T-helper 2 cell treated with Interferon-gamma antibody and Interleukin-4, amounts not matched to agents 5 μg/mL and 100 μg/mL, for 36 hours (primary cell): ENCODE results near the gene WEE1.
A peak's percentile ranks its signal among the peaks of the same experiment; 100 is the strongest.
"Not testable (repeated sequence)": the region's sequence is repeated elsewhere in the genome, so short reads cannot be mapped to it uniquely, and the experiment has no call there.

Source experiments
- DNase-seq: peaks from one replicate; pipeline ENCODE4 v3.0.0; 2021; ENCODE audit warnings: low spot score
- H3K27ac Mint-ChIP-seq: one replicate; pipeline ENCODE4 v1.8.0; 2021; ENCODE audit warnings: mild to moderate bottlenecking, mixed read lengths
- H3K27me3 Mint-ChIP-seq: one replicate; pipeline ENCODE4 v1.8.0; 2021; ENCODE audit warnings: low read depth, mixed read lengths
- H3K36me3 Mint-ChIP-seq: one replicate; pipeline ENCODE4 v1.8.0; 2021; ENCODE audit warnings: low read depth, mixed read lengths
- H3K4me1 Mint-ChIP-seq: one replicate; pipeline ENCODE4 v1.8.0; 2021; ENCODE audit warnings: low read depth, mixed read lengths
- H3K4me3 Mint-ChIP-seq: one replicate; pipeline ENCODE4 v1.8.0; 2022; ENCODE audit warnings: mild to moderate bottlenecking, moderate library complexity, mixed read lengths
- H3K9me3 Mint-ChIP-seq: one replicate; pipeline ENCODE4 v1.8.0; 2021; ENCODE audit warnings: mixed read lengths

The WEE1 gene

GRCh38 chr11:9549216-9549615 lies 24.3 kb upstream of the WEE1 start:
- H3K9me3 Mint-ChIP-seq, H3K4me1 Mint-ChIP-seq, DNase-seq, H3K36me3 Mint-ChIP-seq, H3K27me3 Mint-ChIP-seq, H3K4me3 Mint-ChIP-seq, H3K27ac Mint-ChIP-seq: not testable (repeated sequence)

- H3K27ac Mint-ChIP-seq: no peak overlapping the region
- no peak overlapping the region for H3K4me3 Mint-ChIP-seq
Observed at GRCh38 chr11:9550191-9550628, 23.3 kb upstream of the WEE1 start.

GRCh38 chr11:9561279-9561982 lies 12.0 kb upstream of the WEE1 start:
- Mint-ChIP-seq H3K27me3 (no peaks in the 10 kb centered on the region), H3K4me3 (no peak overlapping the region), H3K9me3 (peaks cover 20% of the 10 kb centered on the region), H3K36me3 (peaks cover 11% of the 10 kb centered on the region), H3K27ac (no peak overlapping the region), H3K4me1 (peaks cover 17% of the 10 kb centered on the region)
- DNase-seq: no peak

More at GRCh38 chr11:9550191-9550628, 23.3 kb upstream of the WEE1 start:
- DNase-seq: no peak
- Mint-ChIP-seq H3K27me3 (no peaks in the 10 kb centered on the region), H3K4me1 (peaks cover 8% of the 10 kb centered on the region), H3K9me3 (no peaks in the 10 kb centered on the region), H3K36me3 (no peaks in the 10 kb centered on the region)

- Mint-ChIP-seq H3K4me1 (peaks cover 20% of the 10 kb centered on the region), H3K9me3 (peaks cover 20% of the 10 kb centered on the region), H3K27me3 (no peaks in the 10 kb centered on the region), H3K27ac (no peak overlapping the region), H3K4me3 (no peak overlapping the region), H3K36me3 (peaks cover 9% of the 10 kb centered on the region)
- no peak for DNase-seq
Observed at GRCh38 chr11:9562716-9563115, 10.8 kb upstream of the WEE1 start.

- Mint-ChIP-seq H3K9me3 (peaks cover 20% of the 10 kb centered on the region), H3K4me1 (peaks cover 24% of the 10 kb centered on the region), H3K27ac (no peak overlapping the region), H3K36me3 (peaks cover 9% of the 10 kb centered on the region), H3K4me3 (no peak overlapping the region), H3K27me3 (no peaks in the 10 kb centered on the region)
- DNase-seq: no peak
Observed at GRCh38 chr11:9563196-9563730, 10.2 kb upstream of the WEE1 start.

- Mint-ChIP-seq H3K4me1 (peaks cover 35% of the 10 kb centered on the region), H3K27me3 (no peaks in the 10 kb centered on the region), H3K9me3 (peaks cover 12% of the 10 kb centered on the region), H3K36me3 (peaks cover 8% of the 10 kb centered on the region), H3K4me3 (peak overlapping the region; percentile 74), H3K27ac (peak overlapping the region; percentile 81)
- DNase-seq: peak; percentile 80
Observed at GRCh38 chr11:9565822-9566560, 7.5 kb upstream of the WEE1 start.

GRCh38 chr11:9566561-9567063 lies 6.9 kb upstream of the WEE1 start:
- Mint-ChIP-seq H3K4me3 (peak overlapping the region; percentile 74), H3K36me3 (peaks cover 2% of the 10 kb centered on the region), H3K27me3 (no peaks in the 10 kb centered on the region), H3K27ac (peak overlapping the region; percentile 81), H3K4me1 (peaks cover 35% of the 10 kb centered on the region), H3K9me3 (peaks cover 6% of the 10 kb centered on the region)
- no peak for DNase-seq

- H3K4me3 Mint-ChIP-seq: no peak overlapping the region
- H3K4me1 Mint-ChIP-seq: peaks cover 37% of the 10 kb centered on the region
Observed at GRCh38 chr11:9567401-9567800, 6.1 kb upstream of the WEE1 start.

GRCh38 chr11:9568161-9568853 lies 5.2 kb upstream of the WEE1 start:
- H3K9me3 Mint-ChIP-seq: no peaks in the 10 kb centered on the region
- H3K27ac Mint-ChIP-seq: peak overlapping the region; percentile 69
- H3K36me3 Mint-ChIP-seq: no peaks in the 10 kb centered on the region
- DNase-seq: no peak
- no peaks in the 10 kb centered on the region for H3K27me3 Mint-ChIP-seq
- H3K4me1 Mint-ChIP-seq: peaks cover 37% of the 10 kb centered on the region
- no peak overlapping the region for H3K4me3 Mint-ChIP-seq

More at GRCh38 chr11:9567401-9567800, 6.1 kb upstream of the WEE1 start:
- Mint-ChIP-seq H3K27ac (no peak overlapping the region), H3K9me3 (no peaks in the 10 kb centered on the region), H3K27me3 (no peaks in the 10 kb centered on the region), H3K36me3 (peaks cover under 1% of the 10 kb centered on the region)
- DNase-seq: no peak

GRCh38 chr11:9568854-9569587 lies 4.4 kb upstream of the WEE1 start:
- Mint-ChIP-seq H3K27ac (peak overlapping the region; percentile 69), H3K36me3 (no peaks in the 10 kb centered on the region), H3K4me3 (no peak overlapping the region), H3K9me3 (no peaks in the 10 kb centered on the region), H3K4me1 (peaks cover 37% of the 10 kb centered on the region), H3K27me3 (no peaks in the 10 kb centered on the region)
- DNase-seq: no peak

- Mint-ChIP-seq H3K27me3 (no peaks in the 10 kb centered on the region), H3K36me3 (peaks cover 3% of the 10 kb centered on the region), H3K4me3 (no peak overlapping the region), H3K4me1 (peaks cover 34% of the 10 kb centered on the region), H3K27ac (no peak overlapping the region), H3K9me3 (no peaks in the 10 kb centered on the region)
- DNase-seq: no peak
Observed at GRCh38 chr11:9569588-9570164, 3.8 kb upstream of the WEE1 start.

GRCh38 chr11:9570313-9571025 lies 3.0 kb upstream of the WEE1 start:
- no peaks in the 10 kb centered on the region for H3K27me3 Mint-ChIP-seq
- H3K36me3 Mint-ChIP-seq: peaks cover 10% of the 10 kb centered on the region
- no peak for DNase-seq
- H3K4me3 Mint-ChIP-seq: no peak overlapping the region
- no peaks in the 10 kb centered on the region for H3K9me3 Mint-ChIP-seq
- peaks cover 34% of the 10 kb centered on the region for H3K4me1 Mint-ChIP-seq
- H3K27ac Mint-ChIP-seq: no peak overlapping the region
